Measurements from ENCODE around the gene NMS. TPM values are rescaled to one million over a fixed set of nuclear protein-coding genes. Genes with fewer than 3 reads are reported as not detected.

Gene NMS
- total RNA-seq, 1 donor from 2014 or later: not detected

DNA sequence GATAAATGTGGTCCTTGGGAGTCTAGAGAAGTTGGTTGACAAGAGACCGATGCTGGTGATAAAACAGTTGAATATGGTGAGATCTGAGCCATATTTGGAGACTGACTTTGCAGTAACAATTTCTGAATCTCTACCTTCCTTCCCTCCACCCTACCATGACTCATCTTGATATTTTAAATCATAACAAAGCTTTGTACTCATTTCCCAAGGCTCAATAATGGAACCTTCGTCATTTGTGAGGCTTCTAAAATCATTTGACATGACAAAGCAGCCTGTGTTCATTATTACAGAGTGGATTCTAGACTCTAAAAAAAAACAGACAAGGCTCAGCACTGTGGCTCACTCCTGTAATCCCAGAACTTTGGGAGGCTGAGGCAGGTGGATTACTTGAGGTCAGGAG is 54.0 kb downstream of the NMS start:
- peaks cover 6% of the 10 kb centered on the region for H3K4me1 Mint-ChIP-seq (ENCODE audit: low read depth, unreplicated experiment)
- no peak overlapping the region for H3K4me3 Mint-ChIP-seq (ENCODE audit: unreplicated experiment)
- no peak for FAIRE-seq

DNA sequence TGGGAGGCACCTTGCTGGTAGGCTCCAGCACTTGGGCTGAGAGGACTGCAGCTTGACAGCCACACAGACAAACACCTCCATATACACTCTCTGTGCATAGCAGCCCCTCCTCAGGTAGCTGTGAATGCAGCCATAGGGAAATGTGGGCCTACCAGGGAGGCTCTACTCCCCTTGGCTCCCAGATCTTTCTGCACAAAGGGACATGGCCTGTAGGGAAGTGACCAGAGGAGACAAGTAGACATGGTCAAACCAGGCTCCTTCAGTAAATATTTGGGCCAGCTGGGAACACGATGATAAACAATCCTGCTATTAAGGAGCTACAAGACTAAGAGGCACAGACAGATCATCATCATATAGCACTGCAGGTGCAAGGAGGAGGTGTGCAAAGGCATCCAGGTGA is 56.6 kb downstream of the NMS start:
- Mint-ChIP-seq H3K27me3 (ENCODE audit: low read depth, unreplicated experiment) (no peaks in the 10 kb centered on the region), H3K36me3 (ENCODE audit: low read depth, unreplicated experiment) (peaks cover 1% of the 10 kb centered on the region), H3K4me1 (ENCODE audit: low read depth, unreplicated experiment) (no peaks in the 10 kb centered on the region), H3K9me3 (ENCODE audit: unreplicated experiment) (peaks cover 1% of the 10 kb centered on the region), H3K4me3 (ENCODE audit: unreplicated experiment) (no peak overlapping the region), H3K27ac (ENCODE audit: unreplicated experiment) (no peak overlapping the region)
- FAIRE-seq: no peak
- Histone ChIP-seq H3K79me2 (ENCODE audit: insufficient read depth, low read length) (no peaks in the 10 kb centered on the region), H3K27me3 (ENCODE audit: insufficient read depth, low read length) (no peaks in the 10 kb centered on the region), H4K20me1 (ENCODE audit: insufficient read depth, low read length) (no peaks in the 10 kb centered on the region), H3K9ac (ENCODE audit: low read length) (no peak overlapping the region), H2AFZ (ENCODE audit: low read depth, low read length) (no peak overlapping the region), H3K36me3 (ENCODE audit: insufficient read depth, low read length) (no peaks in the 10 kb centered on the region), H3K9me3 (ENCODE audit: insufficient read depth, low read depth, low read length) (no peaks in the 10 kb centered on the region), H3K4me1 (ENCODE audit: insufficient read depth, low read length) (no peaks in the 10 kb centered on the region), H3K27ac (ENCODE audit: low read depth, low read length) (no peak overlapping the region), H3K4me3 (ENCODE audit: insufficient read depth, low read depth, low read length) (no peak overlapping the region), H3K4me2 (ENCODE audit: low read length) (no peak overlapping the region)
- TF ChIP-seq, protein P1, sequence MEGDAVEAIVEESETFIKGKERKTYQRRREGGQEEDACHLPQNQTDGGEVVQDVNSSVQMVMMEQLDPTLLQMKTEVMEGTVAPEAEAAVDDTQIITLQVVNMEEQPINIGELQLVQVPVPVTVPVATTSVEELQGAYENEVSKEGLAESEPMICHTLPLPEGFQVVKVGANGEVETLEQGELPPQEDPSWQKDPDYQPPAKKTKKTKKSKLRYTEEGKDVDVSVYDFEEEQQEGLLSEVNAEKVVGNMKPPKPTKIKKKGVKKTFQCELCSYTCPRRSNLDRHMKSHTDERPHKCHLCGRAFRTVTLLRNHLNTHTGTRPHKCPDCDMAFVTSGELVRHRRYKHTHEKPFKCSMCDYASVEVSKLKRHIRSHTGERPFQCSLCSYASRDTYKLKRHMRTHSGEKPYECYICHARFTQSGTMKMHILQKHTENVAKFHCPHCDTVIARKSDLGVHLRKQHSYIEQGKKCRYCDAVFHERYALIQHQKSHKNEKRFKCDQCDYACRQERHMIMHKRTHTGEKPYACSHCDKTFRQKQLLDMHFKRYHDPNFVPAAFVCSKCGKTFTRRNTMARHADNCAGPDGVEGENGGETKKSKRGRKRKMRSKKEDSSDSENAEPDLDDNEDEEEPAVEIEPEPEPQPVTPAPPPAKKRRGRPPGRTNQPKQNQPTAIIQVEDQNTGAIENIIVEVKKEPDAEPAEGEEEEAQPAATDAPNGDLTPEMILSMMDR (IDR thresholded peaks at IDR 0.05; ENCODE audit: insufficient read depth, low read depth, low read length): no peak
- no peak for TF ChIP-seq EZH2 (IDR thresholded peaks at IDR 0.05; ENCODE audit: insufficient read depth, low read length)
- DNase-seq (ENCODE audit: low read depth): no peak

More for the DNA sequence above, 54.0 kb downstream of the NMS start:
- Histone ChIP-seq H3K27ac (ENCODE audit: low read depth, low read length) (no peak overlapping the region), H3K79me2 (ENCODE audit: insufficient read depth, low read length) (no peaks in the 10 kb centered on the region), H4K20me1 (ENCODE audit: insufficient read depth, low read length) (no peaks in the 10 kb centered on the region), H3K9me3 (ENCODE audit: insufficient read depth, low read depth, low read length) (no peaks in the 10 kb centered on the region), H2AFZ (ENCODE audit: low read depth, low read length) (no peak overlapping the region), H3K4me2 (ENCODE audit: low read length) (no peak overlapping the region), H3K27me3 (ENCODE audit: insufficient read depth, low read length) (no peaks in the 10 kb centered on the region), H3K4me3 (ENCODE audit: insufficient read depth, low read depth, low read length) (no peak overlapping the region), H3K4me1 (ENCODE audit: insufficient read depth, low read length) (no peaks in the 10 kb centered on the region), H3K9ac (ENCODE audit: low read length) (no peak overlapping the region), H3K36me3 (ENCODE audit: insufficient read depth, low read length) (no peaks in the 10 kb centered on the region)
- no peak overlapping the region for H3K27ac Mint-ChIP-seq (ENCODE audit: unreplicated experiment)
- H3K36me3 Mint-ChIP-seq (ENCODE audit: low read depth, unreplicated experiment): peaks cover 1% of the 10 kb centered on the region
- H3K27me3 Mint-ChIP-seq (ENCODE audit: low read depth, unreplicated experiment): no peaks in the 10 kb centered on the region
- peaks cover 1% of the 10 kb centered on the region for H3K9me3 Mint-ChIP-seq (ENCODE audit: unreplicated experiment)
- DNase-seq (ENCODE audit: low read depth): no peak
- TF ChIP-seq, protein P1 (IDR thresholded peaks at IDR 0.05; ENCODE audit: insufficient read depth, low read depth, low read length): no peak
- no peak for TF ChIP-seq EZH2 (IDR thresholded peaks at IDR 0.05; ENCODE audit: insufficient read depth, low read length)

DNA sequence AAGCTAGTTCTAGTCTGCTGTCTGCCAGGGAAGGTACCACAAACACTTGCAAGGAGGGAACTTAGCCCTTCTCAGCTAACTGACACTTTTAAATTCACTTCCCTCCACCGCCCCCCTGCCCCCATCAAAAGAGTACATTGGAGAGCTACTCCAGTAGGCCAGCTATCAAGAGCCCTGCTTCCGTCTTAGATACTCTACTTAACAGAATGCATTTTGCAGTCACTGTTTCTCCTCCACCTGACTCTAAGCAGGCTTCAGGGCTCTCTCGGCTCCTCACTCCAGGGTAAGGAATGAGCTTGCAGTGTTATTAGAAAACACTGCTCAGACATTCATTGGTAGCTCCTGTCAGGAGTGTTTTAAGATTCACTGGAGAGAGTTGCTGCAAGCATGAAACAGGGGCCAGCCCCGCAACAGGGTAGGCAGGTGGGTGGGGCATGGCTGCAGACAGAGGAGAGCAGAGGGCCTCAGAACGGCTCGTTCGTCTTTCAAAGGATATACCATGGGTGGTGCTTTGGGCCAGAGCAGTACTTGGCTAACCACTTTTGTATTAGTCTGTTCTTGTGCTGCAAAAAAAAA is 57.2 kb downstream of the NMS start:
- H3K4me2 ChIP-seq (ENCODE audit: low read length): no peak overlapping the region
- Mint-ChIP-seq H3K27me3 (ENCODE audit: low read depth, unreplicated experiment) (no peaks in the 10 kb centered on the region), H3K4me3 (ENCODE audit: unreplicated experiment) (no peak overlapping the region), H3K27ac (ENCODE audit: unreplicated experiment) (no peak overlapping the region), H3K36me3 (ENCODE audit: low read depth, unreplicated experiment) (no peaks in the 10 kb centered on the region), H3K9me3 (ENCODE audit: unreplicated experiment) (peaks cover 1% of the 10 kb centered on the region), H3K4me1 (ENCODE audit: low read depth, unreplicated experiment) (no peaks in the 10 kb centered on the region)
- H3K9ac ChIP-seq (ENCODE audit: low read length): no peak overlapping the region
- no peak overlapping the region for H3K4me3 ChIP-seq (ENCODE audit: insufficient read depth, low read depth, low read length)
- H3K36me3 ChIP-seq (ENCODE audit: insufficient read depth, low read length): no peaks in the 10 kb centered on the region
- no peaks in the 10 kb centered on the region for H3K79me2 ChIP-seq (ENCODE audit: insufficient read depth, low read length)
- no peak overlapping the region for H3K27ac ChIP-seq (ENCODE audit: low read depth, low read length)
- TF ChIP-seq, protein P1 (IDR thresholded peaks at IDR 0.05; ENCODE audit: insufficient read depth, low read depth, low read length): no peak
- TF ChIP-seq EZH2 (IDR thresholded peaks at IDR 0.05; ENCODE audit: insufficient read depth, low read length): no peak
- no peaks in the 10 kb centered on the region for H3K27me3 ChIP-seq (ENCODE audit: insufficient read depth, low read length)
- DNase-seq (ENCODE audit: low read depth) (no peak), FAIRE-seq (no peak)
- no peaks in the 10 kb centered on the region for H4K20me1 ChIP-seq (ENCODE audit: insufficient read depth, low read length)
- H3K4me1 ChIP-seq (ENCODE audit: insufficient read depth, low read length): no peaks in the 10 kb centered on the region
- no peak overlapping the region for H2AFZ ChIP-seq (ENCODE audit: low read depth, low read length)
- H3K9me3 ChIP-seq (ENCODE audit: insufficient read depth, low read depth, low read length): no peaks in the 10 kb centered on the region
